Thyroid gland (tissue), 4 donors: ENCODE measurements around the gene POLR2C.

Experiments
- POLR2A ChIP-seq, 2 donors: fragments of 450-650 bp; IDR thresholded peaks; one replicate each; pipeline ENCODE4 v1.6.1; 2017; ENCODE audit warnings: antibody characterized with exemption in 2 of 2, mild to moderate bottlenecking in 2 of 2, moderate library complexity in 1 of 2
- TF ChIP-seq, protein P1 (sequence below), 6 experiments: fragments of 200-600 bp in 3 of 6; fragments of 450-650 bp in 3 of 6; sonication (generic) in 3 of 6; IDR thresholded peaks; one replicate each; pipeline ENCODE4 v1.5.1; 2016 to 2019; ENCODE audit warnings: antibody characterized with exemption in 6 of 6, mild to moderate bottlenecking in 2 of 6, inconsistent platforms in 1 of 6, moderate library complexity in 1 of 6

DNA sequence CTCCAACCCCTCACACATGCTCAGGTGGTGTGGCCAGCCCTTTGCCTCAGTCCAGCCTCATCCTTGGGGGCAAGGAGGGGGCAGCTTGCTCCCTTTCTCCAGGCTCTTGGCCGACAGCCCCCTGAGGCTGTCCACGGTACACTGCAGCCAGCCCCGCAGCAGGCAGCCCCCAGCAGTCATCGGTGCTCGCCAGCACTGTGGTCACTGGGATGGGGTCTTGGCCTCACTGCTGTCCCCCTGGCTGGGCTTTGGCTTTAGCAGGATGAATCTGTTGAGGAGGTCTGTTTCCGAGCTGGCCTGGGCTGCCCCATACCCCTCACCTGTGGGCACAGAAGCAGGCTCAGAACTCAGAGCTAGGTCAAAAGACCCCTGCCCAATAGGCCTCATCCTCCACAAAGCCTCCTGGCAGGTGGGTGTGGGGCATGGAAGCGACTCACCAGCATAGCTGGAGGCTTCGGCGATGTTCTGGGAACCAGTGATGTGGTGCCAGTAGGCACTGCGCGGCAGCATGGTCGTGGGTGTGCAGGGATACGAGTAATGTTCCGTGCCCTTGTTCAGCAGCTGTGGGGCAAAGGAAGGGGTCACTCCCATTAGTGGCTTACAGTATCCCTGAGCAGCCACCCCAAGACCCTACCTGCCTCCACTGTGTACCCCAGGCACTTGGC, 10.8 kb downstream of the POLR2C start:
- TF ChIP-seq, protein P1, sequence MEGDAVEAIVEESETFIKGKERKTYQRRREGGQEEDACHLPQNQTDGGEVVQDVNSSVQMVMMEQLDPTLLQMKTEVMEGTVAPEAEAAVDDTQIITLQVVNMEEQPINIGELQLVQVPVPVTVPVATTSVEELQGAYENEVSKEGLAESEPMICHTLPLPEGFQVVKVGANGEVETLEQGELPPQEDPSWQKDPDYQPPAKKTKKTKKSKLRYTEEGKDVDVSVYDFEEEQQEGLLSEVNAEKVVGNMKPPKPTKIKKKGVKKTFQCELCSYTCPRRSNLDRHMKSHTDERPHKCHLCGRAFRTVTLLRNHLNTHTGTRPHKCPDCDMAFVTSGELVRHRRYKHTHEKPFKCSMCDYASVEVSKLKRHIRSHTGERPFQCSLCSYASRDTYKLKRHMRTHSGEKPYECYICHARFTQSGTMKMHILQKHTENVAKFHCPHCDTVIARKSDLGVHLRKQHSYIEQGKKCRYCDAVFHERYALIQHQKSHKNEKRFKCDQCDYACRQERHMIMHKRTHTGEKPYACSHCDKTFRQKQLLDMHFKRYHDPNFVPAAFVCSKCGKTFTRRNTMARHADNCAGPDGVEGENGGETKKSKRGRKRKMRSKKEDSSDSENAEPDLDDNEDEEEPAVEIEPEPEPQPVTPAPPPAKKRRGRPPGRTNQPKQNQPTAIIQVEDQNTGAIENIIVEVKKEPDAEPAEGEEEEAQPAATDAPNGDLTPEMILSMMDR (IDR thresholded peaks at IDR 0.05) = no peak
- no peak for TF ChIP-seq POLR2A (IDR thresholded peaks at IDR 0.05)
